Measurements from ENCODE around the gene ADGRD1. TPM values are rescaled to one million over a fixed set of nuclear protein-coding genes. Genes with fewer than 3 reads are reported as not detected.
"Not testable (repeated sequence)": the region's sequence is repeated elsewhere in the genome, so short reads cannot be mapped to it uniquely, and the experiment has no call there.

ADGRD1 gene
- total RNA-seq, 2 donors from 2014 or later = 21.3 to 37.0 TPM

DNA sequence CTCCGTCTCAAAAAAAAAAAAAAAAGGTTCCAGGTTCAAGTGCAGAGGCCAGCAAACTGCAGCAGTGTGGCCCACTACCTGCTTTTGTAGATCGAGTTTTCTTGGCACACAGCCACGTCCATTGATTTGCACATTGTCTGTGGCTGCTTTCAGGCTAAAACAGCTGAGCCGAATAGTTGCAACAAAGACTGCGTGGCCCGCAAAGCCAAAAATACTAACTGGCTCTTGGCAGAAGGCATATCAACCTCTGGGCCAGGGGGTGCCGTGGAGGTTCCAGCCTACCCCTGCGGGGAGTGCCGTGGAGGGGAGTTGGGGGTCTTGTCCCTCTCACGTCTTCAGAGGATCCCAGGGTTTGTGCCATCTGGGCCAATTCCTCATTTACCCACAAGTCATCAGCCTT lies 170.1 kb downstream of the ADGRD1 start:
- ATAC-seq (ENCODE audit: insufficient number of reproducible peaks, low FRiP score, low read depth) (no peak), DNase-seq (ENCODE audit: low spot score) (no peak)
- H3K27me3 ChIP-seq (replicated peaks; ENCODE audit: insufficient read depth) = no peaks in the 10 kb centered on the region
- no peak overlapping the region for H3K4me3 ChIP-seq
- H3K27ac ChIP-seq = no peak overlapping the region
- no peaks in the 10 kb centered on the region for H3K9me3 ChIP-seq
- no peaks in the 10 kb centered on the region for H3K36me3 ChIP-seq
- H3K4me1 ChIP-seq (ENCODE audit: control insufficient read depth in 1 of 2, low read depth in 2 of 2) = no peaks in the 10 kb centered on the region
- TF ChIP-seq, protein P1, sequence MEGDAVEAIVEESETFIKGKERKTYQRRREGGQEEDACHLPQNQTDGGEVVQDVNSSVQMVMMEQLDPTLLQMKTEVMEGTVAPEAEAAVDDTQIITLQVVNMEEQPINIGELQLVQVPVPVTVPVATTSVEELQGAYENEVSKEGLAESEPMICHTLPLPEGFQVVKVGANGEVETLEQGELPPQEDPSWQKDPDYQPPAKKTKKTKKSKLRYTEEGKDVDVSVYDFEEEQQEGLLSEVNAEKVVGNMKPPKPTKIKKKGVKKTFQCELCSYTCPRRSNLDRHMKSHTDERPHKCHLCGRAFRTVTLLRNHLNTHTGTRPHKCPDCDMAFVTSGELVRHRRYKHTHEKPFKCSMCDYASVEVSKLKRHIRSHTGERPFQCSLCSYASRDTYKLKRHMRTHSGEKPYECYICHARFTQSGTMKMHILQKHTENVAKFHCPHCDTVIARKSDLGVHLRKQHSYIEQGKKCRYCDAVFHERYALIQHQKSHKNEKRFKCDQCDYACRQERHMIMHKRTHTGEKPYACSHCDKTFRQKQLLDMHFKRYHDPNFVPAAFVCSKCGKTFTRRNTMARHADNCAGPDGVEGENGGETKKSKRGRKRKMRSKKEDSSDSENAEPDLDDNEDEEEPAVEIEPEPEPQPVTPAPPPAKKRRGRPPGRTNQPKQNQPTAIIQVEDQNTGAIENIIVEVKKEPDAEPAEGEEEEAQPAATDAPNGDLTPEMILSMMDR (IDR thresholded peaks at IDR 0.05) = no peak

DNA sequence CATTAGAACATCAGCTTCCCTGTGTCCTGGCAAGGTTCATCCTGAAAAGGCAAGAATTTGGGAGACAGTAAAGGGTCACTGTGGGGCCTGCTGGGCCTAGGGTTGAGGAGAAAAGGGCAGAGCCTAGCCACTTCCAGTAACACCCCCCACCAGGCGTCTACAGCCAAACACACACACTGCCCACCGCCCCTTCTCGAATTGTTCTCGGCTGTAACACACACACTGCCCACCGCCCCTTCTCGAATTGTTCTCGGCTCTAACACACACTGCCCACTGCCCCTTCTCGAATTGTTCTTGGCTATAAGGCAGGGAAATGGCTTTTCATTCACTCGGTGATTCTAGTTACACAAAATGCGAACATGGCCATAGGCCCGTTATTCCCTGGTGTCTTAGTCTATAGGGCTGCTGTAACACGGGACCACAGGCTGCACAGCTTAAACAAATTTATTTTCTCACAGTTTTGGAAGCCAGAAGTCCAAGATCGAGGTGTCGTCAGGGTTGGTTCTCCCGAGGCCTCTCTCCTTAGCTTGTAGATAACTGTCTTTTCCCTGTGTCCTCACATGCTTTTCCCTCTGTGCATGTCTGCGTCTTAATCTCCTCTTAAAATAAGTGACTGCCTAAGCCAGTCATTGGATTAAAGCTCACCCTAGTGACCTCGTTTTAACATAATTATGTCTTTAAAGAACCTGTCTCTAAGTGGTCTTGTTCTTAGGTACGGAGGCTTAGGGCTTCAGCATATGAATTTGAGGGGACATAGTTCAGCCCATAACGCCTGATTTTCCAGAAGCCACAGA lies 171.0 kb downstream of the ADGRD1 start:
- H3K27me3 ChIP-seq (replicated peaks; ENCODE audit: insufficient read depth) = no peaks in the 10 kb centered on the region
- TF ChIP-seq, protein P1 (IDR thresholded peaks at IDR 0.05) = no peak
- H3K36me3 ChIP-seq = no peaks in the 10 kb centered on the region
- H3K9me3 ChIP-seq = no peaks in the 10 kb centered on the region
- H3K4me1 ChIP-seq (ENCODE audit: control insufficient read depth in 1 of 2, low read depth in 2 of 2) = no peaks in the 10 kb centered on the region
- no peak for ATAC-seq (ENCODE audit: insufficient number of reproducible peaks, low FRiP score, low read depth)
- no peak for DNase-seq (ENCODE audit: low spot score)
- H3K27ac ChIP-seq = no peak overlapping the region
- H3K4me3 ChIP-seq = no peak overlapping the region

DNA sequence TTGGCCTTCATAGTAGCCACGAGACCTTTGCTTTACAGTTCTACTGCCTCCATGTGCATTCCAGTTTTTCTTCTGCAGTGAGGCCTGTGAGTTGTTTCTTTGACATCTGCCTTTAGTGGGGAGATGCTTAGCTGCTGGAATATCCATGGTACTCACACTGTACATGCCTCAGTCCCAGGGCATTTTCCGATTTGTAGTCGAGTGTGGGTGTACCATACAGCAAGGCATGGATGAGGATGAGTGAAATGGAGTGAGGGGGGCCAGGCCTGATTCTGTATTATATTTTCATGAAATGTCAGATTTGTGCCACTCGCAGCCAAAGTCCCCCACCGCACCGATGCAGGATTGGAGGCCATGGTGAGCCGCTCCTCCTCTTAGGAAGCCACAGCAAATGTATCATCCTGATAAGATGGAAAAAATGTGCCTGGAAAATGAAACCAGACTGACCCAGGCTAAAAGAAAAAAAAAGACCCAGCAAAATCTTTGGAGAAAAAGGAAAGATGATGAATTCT lies 173.0 kb downstream of the ADGRD1 start:
- no peak overlapping the region for H3K27ac ChIP-seq
- no peaks in the 10 kb centered on the region for H3K27me3 ChIP-seq (replicated peaks; ENCODE audit: insufficient read depth)
- H3K36me3 ChIP-seq = no peaks in the 10 kb centered on the region
- H3K4me3 ChIP-seq = no peak overlapping the region
- no peak for DNase-seq (ENCODE audit: low spot score)
- H3K4me1 ChIP-seq (ENCODE audit: control insufficient read depth in 1 of 2, low read depth in 2 of 2) = peaks cover under 1% of the 10 kb centered on the region in 2 donors
- TF ChIP-seq, protein P1 (IDR thresholded peaks at IDR 0.05) = no peak
- H3K9me3 ChIP-seq = no peaks in the 10 kb centered on the region
- no peak for ATAC-seq (ENCODE audit: insufficient number of reproducible peaks, low FRiP score, low read depth)

DNA sequence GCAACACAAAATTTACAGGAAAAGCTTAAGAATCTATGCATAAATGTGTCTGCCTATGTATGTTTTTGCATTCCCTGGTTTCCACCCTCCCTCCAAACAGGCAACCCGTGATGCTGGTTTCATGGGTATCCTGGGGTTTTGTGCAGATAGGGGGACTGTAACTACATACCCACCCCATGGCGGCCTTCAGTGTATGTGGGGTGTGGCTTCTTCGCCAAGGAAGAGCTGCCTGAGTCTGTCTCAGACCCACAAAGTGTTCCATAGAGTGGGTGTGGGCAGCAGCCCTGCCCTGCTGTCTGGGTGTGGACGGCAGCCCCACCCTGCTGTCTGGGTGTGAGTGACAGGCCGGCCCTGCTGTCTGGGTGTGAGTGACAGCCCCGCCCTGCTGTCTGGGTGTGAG lies 174.8 kb downstream of the ADGRD1 start:
- no peaks in the 10 kb centered on the region for H3K27me3 ChIP-seq (replicated peaks; ENCODE audit: insufficient read depth)
- peaks cover 6 to 7% of the 10 kb centered on the region in 2 donors for H3K4me1 ChIP-seq (ENCODE audit: control insufficient read depth in 1 of 2, low read depth in 2 of 2)
- H3K9me3 ChIP-seq = no peaks in the 10 kb centered on the region
- DNase-seq (ENCODE audit: low spot score) (no peak), ATAC-seq (ENCODE audit: insufficient number of reproducible peaks, low FRiP score, low read depth) (no peak)
- H3K4me3 ChIP-seq = no peak overlapping the region
- TF ChIP-seq, protein P1 (IDR thresholded peaks at IDR 0.05) = no peak
- no peaks in the 10 kb centered on the region for H3K36me3 ChIP-seq
- H3K27ac ChIP-seq = no peak overlapping the region

DNA sequence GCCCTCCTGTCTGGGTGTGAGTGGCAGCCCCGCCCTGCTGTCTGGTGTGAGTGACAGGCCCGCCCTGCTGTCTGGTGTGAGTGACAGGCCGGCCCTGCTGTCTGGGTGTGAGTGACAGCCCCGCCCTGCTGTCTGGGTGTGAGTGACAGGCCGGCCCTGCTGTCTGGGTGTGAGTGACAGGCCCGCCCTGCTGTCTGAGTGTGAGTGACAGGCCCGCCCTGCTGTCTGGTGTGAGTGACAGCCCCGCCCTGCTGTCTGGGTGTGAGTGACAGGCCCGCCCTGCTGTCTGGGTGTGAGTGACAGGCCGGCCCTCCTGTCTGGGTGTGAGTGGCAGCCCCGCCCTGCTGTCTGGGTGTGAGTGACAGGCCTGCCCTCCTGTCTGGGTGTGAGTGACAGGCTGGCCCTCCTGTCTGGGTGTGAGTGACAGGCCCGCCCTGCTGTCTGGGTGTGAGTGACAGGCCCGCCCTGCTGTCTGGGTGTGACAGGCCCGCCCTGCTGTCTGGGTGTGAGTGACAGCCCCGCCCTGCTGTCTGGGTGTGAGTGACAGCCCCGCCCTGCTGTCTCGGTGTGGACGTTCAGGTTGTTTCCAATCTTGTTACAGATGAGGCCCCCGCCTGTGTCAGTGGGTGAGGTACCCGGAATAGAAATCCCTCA lies 175.4 kb downstream of the ADGRD1 start:
- not testable (repeated sequence) for ATAC-seq (ENCODE audit: insufficient number of reproducible peaks, low FRiP score, low read depth); H3K27ac ChIP-seq; H3K9me3 ChIP-seq; H3K36me3 ChIP-seq; H3K4me3 ChIP-seq; H3K27me3 ChIP-seq (replicated peaks; ENCODE audit: insufficient read depth); DNase-seq (ENCODE audit: low spot score); H3K4me1 ChIP-seq (ENCODE audit: control insufficient read depth in 1 of 2, low read depth in 2 of 2)
